NCI-H128 (cell line): Measurements from ENCODE around the gene MRFAP1L1.
"Not testable (repeated sequence)": the region's sequence is repeated elsewhere in the genome, so short reads cannot be mapped to it uniquely, and the experiment has no call there.

ENCODE experiments used
- DNase-seq: peaks from one replicate; lab custom pipeline; 2025; ENCODE audit not compliant: unreplicated experiment; lab: John Stamatoyannopoulos, UW

Gene MRFAP1L1

DNA sequence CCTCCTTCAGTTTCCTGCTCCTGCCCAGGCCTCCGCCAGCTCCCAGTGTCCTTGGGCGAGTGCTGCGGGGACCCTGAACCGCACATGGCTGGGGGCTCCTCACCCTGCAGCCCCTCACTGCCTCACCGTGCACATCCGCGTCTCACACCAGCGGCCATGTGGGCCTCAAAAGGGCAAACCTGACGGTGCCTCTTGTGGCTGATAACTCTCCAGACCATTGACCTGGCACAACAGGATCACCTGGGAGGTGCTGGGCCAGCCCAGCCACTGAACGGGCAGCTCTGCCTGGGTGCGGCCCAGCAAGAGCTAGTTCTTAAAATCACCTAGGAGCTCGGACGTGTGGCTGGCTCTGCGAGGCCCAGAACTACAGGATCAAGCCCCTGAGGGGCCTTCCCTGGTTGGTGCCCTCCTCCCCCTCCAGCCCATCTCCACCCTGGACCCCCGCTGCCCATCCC, 20.1 kb downstream of the MRFAP1L1 start:
- no peak for DNase-seq

DNA sequence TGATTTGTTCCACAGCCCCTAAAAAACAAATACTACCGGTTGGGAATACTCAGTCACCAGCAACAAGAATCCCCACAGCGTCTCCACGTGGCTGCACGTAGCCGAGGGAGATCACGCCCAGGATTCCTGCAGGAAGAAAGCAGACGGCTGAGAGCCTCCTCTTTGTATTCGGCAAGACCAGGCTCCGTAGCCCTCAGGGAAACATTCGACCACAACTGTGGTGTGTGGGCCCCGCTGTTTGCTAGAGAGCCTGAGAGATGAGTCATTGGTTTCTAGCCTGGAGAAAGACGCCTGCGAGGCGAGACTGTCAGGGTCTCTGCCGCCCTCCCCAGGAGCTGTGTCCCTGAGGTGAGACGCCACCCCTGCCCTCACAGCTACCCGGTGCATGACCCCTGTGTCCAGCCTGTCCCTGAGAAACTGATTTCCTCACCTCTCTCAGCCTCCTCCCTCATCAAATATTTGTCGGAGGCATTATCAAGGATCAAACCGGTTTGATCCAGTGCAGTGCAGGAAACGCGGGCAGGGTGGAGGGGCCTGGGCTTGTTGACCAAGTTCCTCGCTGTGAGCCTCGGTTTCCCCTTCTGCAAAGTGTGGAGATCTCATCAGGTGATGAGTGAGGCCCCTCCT, 20.7 kb downstream of the MRFAP1L1 start:
- no peak for DNase-seq

DNA sequence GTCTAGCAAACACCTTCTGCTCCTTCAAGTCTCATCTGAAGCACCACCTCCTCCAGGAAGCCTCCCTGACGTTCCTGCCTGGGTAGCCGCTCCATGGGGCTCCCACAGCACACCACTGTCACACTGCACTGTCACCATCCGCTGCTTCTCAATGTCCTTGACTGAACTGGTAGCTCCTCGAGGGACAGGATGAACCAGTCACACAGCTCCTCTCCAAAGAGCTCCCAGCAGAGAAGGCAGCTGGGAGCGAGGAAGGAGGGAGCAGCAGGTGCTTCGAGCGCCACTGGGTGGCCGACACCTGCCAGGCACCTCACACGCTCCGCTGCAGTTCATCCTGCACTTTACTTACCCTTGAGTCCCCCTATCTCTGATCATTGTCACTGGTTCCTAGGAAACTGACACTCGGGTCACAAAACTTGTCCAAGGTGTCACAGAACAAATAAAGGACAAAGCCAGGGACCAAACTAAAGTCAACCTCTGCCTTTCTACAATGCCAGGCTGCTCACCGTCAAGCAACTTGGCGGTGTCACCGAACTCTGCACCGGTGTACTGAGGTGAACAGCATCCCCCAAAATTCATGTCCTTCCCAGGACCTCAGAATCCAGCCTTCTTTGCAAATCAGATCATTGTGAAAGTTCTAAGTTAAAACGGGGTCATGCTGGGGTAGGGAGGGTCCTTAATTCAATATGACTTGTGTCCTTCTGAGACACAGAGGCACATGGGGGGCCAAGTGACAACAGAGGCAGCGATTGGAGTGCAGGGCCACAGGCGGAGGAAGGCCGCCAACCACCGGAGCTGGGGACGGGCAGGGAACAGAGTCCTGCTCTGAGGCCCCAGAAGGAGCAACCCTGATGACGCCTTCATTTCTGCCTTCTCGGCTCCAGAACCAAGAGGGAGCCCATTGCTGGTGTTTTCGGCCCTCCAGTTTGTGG, 21.5 kb downstream of the MRFAP1L1 start:
- DNase-seq = no peak

DNA sequence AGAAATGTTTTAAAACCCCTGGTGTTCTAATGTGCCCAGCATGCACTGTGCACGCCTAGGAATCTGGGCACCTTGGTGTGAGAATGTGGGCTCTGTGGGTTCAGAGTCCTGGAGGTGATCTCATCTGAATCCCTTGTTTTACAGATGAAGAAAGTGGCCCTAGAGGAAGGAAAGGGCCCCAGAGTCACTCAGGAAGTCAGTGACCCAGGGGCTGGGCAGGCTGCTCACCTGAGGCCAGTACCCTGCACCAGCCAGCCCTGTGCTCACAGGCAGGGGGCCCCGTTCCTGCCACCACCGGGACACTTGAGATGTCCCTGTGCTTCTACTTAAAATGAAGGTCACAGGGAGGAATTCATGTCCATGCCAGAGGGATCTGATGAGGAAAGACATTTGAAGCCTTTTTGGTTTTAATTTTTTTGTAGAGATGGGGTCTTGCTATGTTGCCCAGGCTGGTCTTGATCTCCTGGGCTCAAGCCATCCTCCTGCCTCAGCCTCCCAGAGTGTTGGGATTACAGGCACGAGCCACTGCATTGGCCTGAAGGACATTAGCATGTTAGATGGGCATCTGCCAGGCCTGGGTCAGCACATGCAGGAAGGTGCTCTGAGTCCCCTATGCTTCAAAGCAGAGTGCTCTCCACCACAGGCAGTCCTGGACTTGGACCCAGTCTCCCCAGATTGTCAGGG, 23.4 kb downstream of the MRFAP1L1 start:
- DNase-seq = no peak

DNA sequence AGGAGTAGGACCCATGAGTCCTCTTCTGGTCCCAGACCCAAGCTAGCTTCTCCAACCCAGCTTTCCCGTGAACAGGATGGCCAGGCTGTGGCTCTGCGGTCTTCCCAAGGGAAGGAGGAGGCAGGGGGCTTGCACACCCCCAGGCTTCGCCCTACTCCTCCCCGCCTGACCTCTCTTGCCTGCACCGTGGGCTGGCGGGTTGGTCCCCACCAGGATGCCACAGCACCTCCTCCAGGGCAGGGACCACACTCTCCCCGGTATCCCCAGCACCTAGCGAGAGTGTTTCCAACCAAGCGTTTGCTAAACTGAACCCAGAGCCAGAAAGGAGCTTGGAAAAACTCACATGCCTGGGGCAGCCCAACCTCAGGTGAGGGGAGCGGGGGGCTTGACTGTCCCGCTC, 25.0 kb downstream of the MRFAP1L1 start:
- no peak for DNase-seq

DNA sequence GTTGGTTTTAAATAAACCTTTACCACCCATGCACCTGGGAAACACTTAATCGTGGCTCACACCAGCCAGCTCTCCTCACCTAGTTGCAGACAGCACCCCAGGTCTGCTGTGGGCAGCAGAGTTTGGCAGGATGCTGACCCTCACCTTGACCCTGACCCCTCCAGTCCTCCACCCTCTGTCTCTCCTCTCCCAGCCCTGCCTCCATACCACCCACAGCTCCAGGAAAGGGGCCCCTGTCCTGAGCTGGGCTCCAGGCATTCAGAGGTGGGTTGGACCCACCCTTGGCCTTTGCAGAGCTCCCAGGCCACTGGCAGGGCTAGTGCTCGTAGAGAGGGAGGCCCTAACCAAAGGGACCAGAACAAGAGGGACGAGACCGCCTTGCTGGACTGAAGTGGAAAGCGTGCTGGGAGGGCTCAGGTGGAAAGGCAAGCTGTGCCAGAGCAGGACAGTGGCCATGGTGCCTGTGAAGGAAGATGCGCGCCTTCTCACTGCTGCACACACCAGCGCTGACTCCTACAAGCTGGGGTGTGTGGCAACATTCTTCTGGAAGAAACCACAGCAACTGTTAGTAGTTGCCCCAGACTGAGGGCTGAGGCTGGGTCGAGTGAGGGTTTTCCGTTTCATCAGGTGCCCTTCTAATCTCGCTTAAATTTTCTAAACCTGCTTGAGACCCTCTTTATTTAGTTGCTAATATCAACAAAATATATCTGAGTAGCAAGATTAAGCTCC, 26.6 kb downstream of the MRFAP1L1 start:
- DNase-seq = no peak

DNA sequence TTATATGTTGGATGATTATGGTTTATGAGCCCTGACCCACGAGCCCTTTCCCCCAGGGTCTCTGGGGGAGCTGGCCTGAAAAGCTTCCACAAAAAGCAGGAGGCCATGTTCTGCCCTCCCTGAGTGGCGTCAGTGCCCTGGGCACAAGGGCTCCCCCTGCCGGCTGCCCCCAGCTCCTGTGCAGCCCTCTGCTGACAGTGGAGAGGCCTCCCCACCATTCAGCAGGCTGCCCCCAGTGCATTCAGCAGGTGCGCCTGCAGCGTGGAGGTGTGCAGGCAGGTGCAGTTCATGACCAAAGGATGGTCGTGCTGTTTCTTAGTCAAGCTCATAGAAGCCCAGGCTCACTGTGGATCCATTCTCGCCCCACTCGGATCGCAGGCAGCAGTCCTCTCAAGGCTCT, 28.5 kb downstream of the MRFAP1L1 start:
- DNase-seq = no peak

DNA sequence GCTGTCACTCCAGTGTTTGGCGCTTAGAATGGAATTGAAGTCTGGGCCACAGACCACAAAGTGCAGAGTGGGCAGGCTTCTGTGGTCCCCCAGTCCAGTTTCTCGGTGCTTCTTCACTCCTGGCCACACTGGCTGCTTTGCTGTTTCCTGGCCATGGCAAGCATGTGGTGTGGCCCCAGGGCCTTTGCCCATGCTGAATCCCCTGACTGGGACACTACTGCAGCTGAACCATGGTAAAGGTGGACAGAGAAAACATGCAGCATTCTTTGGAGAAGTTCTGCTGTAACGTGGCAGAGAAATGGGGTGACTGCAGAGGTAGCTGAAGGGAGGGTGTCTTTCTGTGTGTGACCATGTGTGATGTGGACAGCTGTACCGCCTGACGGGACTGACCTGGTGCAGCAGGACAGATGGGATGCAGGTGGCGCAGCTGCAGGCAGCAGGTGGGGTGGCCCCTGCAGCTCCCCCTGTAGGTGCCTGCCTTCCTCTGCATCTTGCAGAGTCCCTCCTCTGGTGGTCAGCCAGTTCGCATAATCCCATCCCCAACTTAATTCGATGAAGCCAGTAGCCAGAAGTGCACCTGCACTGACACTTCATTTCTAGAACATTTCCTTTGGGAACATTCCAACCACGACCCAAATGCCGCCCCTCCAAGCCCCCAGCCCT, 29.2 kb downstream of the MRFAP1L1 start:
- DNase-seq = no peak

DNA sequence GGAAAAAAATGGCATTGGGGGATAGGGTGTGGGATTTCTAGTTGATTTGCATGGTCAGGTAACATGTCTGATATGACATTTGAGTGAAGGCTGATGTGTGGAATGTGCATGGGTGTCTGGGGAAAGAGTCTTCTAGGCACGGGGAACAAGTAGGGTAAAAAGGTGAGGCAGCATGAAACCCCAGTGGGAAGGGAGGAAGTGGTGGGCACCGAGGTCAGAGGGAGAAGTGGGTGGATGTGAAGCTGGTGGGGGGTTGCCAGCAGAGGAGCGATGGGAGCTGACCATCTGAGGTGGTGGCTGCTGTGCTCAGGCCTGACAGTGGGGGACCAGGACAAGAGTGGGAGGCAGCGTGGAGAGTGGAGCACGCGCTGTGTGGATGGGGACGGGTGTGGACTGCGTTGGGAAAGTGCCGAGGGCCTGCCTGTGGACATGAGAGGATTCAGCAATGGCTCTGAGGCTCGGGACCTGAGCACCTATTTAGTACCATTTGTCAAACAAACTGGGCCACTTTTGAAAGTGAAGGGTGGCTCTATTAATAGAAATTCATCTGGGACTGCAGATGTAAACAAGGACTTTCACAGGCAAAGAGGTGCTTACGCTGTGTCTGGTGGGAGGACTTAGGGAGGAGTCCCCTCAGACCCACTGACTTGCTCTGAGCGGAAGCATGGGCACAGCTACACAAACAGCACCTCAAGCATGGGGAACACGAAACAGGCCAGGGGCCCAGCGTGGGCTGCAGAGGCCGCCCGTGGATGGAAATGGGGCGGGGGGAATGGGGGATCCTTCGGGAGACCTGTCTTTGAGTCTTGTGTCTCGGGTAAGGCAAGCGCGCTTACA, 32.7 kb downstream of the MRFAP1L1 start:
- no peak for DNase-seq

DNA sequence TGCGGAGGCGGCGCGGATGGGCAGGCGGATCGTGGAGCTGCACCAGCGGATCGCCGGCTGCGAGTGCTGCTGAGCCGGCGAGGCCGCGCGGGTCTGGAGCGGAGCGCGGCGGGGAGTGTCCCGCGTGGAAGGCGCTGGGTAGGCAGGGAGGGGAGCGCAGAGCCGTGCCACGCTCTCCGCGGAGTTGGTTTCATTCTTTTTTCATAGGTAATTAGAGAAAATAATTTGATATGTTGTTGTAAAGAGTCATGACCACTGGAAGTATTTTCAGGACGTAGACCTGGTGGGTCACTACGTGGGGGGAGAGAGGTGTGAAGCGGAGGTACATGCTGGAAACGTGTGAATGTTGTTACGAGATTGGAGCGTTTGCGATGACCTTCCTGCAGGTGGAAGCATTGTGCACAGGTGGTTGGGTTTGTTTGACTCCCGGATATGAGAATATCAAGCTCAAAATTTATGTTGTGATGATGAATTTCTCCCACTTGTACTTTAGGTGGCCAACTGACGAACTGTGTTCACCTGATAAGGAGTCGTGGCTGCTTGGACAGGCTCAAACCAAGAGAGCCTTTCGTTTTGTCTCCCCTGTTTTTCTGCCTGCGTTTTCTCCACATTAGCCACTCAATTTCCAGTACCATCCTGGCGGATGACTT, 35.0 kb downstream of the MRFAP1L1 start:
- no peak for DNase-seq

DNA sequence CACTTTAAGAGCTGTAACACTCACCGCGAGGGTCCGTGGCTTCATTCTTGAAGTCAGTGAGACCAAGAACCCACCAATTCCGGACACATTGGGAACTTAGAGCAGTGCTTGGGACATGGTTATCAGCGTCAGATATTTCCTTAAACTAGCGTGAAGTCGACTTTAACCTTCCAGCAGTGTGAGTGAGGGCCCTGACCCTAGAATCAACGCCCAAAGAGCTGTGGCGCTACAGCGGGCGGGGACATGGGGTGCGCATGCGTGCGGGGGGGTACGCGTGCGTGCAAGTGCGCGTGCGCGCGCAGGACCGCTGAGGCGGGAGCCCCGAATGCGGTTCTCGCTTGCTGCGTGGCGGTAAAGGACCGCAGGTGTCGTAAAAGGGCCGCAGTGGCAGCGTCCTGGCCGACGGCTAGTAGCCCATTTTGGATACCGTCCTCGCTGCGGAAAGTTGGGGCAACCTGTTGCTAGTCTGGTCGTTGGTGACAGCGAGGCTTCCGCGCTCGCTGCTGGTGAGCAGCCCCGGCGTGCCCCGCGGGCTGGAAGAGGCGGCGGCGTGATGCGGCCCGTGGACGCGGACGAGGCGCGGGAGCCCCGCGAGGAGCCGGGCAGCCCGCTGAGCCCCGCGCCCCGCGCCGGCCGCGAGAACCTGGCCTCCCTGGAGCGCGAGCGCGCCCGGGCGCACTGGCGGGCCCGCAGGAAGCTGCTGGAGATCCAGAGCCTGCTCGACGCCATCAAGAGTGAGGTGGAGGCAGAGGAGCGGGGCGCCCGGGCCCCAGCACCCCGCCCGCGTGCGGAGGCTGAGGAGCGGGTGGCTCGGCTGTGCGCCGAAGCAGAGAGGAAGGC, 35.8 kb downstream of the MRFAP1L1 start:
- DNase-seq = peak; percentile 1

DNA sequence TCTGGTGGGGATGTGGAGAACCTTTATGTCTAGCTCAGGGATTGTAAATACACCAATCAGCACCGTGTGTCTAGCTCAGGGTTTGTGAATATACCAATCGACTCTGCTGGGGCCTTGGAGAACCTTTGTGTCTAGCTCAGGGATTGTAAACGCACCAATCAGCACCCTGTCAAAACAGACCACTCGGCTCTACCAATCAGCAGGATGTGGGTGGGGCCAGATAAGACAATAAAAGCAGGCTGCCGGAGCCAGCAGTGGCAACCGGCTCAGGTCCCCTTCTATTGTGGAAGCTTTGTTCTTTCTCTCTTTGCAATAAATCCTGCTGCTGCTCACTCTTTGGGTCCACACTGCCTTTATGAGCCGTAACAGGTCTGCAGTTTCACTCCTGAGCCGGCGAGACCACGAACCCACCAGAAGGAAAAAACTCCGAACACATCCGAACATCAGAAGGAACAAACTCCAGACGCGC, 36.4 kb downstream of the MRFAP1L1 start:
- not testable (repeated sequence) for DNase-seq

DNA sequence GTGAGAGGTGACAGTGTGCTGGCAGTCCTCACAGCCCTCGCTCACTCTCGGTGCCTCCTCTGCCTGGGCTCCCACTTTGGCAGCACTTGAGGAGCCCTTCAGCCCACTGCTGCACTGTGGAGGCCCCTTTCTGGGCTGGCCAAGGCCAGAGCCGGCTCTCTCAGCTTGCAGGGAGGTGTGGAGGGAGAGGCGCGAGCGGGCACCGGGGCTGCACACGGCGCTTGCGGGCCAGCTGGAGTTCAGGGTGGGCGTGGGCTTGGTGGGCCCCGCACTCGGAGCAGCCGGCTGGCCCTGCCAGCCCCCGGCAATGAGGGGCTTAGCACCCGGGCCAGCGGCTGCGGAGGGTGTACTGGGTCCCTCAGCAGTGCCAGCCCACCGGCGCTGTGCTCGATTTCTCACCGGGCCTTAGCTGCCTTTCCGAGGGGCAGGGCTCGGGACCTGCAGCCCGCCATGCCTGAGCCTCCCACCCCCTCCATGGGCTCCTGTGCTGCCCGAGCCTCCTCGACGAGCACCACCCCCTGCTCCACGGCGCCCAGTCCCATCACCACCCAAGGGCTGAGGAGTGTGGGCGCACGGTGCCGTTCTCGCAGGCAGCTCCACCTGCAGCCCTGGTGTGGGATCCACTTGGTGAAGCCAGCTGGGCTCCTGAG, 37.0 kb downstream of the MRFAP1L1 start:
- not testable (repeated sequence) for DNase-seq

DNA sequence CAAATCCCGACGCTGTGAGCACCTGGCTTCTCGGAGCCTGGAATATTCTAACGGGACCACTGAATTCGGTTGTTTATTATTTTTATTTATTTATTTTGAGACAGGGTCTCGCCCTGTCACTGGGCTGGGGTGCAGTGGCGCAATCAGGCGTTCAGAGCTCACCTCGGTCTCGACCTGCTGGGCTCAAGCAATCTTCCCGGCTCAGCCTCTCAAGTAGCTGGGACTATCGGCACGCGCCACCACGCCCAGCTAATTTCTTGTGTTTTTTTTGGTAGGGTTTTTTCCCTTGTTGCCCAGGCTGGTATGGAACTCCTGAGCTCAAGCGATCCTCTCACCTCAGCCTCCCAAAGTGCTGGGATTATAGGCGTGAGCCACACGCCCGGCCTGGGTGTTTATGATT, 37.5 kb downstream of the MRFAP1L1 start:
- no peak for DNase-seq

DNA sequence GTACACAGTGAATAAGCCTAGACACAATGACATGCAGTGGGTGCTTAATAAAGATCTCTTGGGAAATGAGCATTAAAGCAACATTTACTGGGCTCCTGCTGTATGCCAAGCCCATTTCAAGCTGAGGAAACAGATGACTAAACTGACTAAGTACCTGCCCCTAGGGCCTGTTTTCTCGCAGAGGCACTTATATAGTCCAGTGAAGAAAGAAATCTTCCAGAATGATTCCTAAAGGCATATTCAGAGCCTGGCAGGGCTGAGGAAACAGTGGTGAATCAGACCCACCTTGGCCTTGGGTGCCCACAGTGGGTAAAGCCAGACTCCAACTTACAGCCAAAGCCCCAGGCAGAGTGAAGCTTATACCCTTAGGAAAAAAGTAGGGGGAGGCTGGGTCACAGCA, 38.0 kb downstream of the MRFAP1L1 start:
- no peak for DNase-seq

DNA sequence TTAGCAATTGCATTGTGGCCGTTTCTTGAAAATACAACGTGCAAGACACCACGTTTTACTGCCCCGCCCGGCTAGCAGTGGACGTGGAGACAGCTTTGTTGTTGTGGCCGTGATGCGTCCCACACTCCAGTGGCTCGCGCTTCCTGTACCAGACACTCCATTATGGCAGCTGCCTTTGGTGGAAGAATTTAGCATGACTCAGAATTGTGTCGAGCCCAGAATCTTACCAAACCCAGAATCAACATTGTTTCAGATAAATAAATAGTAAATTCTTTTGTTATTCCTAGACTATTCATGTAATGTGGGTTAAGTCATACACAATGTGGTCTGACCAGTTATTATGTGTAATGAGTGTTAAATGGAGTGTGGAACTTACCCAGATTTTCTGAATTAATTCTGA, 41.3 kb downstream of the MRFAP1L1 start:
- DNase-seq = no peak

DNA sequence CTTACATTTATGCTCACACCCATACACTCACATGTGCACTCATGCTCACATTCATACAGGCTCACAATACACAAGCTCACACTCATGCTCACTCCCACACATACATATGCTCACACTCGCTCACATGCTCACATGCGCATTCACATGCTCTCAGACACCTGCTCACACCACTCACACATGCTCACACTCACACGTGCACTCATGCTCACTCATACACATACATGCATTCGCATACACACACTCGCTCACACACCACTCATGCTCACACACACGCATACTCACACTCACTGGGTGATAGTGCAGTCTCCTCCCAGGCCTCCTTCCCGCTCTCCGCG, 44.4 kb downstream of the MRFAP1L1 start:
- no peak for DNase-seq
